HG02943 (cell line): ENCODE measurements around the gene PADI4.
"Not testable (repeated sequence)": the region's sequence is repeated elsewhere in the genome, so short reads cannot be mapped to it uniquely, and the experiment has no call there.

Source experiments
- ATAC-seq: cut with Tn5 transposase; IDR thresholded peaks from one replicate; pipeline ENCODE4 v1.9.1; 2021; ENCODE audit warnings: mild to moderate bottlenecking, low read depth, moderate library complexity; ENCODE audit not compliant: unreplicated experiment

PADI4 gene

DNA sequence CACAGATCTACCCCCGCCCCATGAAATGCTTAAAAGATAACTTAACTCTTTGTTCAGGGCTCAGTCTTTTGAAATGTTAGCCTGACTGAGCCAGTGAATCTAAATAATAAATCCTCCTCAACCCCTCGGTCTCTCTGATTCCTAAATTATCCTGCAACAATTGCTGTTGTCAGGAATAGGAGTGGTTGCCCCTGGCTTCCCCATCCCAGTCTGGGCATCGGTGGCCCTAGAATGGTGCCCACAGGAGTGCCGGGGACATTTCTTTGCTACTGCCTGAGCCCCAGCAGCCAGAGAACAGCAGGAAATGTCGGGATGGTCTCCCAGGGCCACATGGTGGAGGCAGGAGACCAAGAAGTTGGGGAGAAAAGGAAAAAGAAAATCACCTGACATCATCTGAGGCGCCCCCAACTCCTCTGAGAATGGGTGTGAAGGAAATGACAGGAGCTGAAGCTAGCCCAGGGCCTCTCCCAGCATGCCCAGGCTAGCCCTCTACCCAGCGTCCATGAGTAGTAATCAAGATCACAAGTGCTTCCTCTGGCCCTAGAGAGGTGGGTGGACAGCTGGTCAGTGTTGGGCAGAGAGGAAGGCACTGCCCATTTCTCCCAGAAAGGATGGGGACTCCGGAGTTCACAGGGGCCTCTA, 1.6 kb downstream of the PADI4 start:
- ATAC-seq: no peak

- no peak for ATAC-seq
Observed at GRCh38 chr1:17310068-17310640, 2.2 kb downstream of the PADI4 start.

DNA sequence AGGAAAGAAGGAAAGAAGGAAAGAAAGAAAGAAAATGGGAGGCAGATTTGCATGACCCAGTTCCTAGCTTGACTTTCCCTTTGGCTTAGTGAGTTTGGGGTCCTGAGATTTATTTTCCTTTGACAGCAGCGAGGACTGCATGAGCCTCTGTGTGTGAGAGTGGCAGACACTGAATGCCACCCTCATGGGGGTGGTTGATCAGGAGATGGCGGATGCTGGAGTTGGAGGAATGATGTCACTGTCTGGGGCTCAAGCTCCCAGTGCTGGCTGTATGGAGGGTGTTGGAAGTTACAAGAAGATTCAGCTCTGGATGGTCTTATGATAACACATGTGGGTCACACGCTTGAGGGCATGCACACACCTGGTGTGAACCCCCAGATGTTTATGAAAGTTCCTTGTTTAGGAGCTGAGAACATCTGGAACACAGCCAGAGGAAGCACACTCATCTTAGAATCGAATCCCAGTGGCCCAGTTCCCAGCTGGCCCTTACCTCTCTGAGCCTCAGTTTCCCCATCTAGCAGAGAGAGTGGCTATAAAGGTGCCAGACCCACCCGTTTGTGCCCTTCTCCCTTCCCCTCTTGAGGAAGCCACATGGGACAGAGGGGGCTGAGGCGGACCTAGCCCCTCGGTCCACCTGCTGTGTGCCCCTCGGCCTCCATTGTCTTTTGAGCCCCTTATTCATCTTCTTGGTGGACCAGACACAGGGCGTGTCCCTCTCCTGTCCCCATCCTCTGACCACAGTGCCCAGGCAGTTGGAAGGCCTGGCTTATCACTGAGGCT, 5.7 kb downstream of the PADI4 start:
- ATAC-seq: no peak

DNA sequence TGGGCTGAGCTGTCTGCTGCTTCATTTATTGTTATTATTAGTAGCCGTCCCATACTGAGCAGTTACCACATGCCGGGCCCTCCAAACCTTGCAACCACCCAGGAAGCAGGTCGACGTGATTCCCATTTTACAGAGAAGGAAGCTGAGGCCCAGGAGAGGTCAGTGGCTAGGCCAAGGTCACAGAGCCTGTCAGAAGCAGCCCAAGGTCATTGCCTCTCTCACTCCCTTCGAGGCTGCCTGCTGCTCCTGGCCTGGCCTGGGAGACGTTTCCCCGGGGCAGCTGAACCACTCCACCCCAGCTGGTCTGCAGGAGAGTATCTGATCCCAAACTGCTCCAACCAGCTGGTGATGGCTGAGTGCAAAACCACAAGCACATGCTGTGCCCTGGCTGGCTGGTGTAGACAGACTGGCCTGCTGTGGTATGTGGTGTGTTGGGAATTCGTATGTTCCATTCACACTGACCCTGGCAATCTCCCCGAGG, 6.5 kb downstream of the PADI4 start:
- no peak for ATAC-seq

DNA sequence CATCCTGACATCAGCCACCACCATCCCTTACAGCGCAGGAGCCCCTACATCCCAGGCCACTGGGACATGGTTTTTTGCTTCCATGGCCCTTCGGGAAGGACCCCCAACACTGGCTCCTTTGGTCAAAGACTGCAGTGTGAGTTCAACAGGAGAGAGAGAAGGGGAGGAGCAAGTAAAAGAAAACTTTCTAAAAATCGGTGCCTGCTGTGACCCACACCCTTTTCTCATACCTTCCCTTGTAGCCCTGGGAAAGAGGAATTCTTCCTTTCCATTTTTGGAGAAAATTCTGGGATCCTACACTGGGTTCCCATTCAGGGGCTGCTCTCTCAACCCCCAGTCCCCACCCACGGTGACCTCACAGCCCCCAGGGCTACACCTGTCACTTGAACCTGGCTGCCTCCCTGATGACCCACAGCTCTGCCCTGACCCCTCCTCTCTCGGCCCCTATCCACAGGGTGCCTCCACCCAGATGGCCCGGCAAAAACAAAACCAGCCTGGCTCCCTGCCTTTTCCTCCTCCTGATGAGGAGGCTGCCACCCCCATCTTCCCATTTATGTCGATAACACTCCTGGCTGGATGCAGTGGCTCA, 7.6 kb downstream of the PADI4 start:
- no peak for ATAC-seq

- ATAC-seq: no peak
Observed at GRCh38 chr1:17316704-17317103, 8.7 kb downstream of the PADI4 start.

DNA sequence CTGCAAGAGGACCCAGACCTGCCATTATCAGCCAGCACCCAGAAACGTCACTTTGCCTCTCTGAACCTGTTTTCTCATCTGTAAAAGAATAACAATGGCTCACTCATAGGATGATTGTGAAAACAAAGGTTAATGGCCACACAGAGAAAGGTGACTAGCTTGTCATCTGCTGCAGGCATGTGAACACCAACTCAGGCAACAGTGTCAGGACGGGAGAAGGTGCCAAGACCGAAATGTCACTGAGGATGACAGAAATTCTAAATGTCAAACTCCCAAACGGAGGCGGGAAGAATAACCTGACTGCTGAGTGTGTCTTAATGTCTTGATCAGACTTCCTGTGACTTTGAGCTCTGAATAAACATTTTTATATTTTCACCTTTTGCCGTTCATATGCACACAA, 10.3 kb downstream of the PADI4 start:
- no peak for ATAC-seq

- no peak for ATAC-seq
Observed at GRCh38 chr1:17319561-17320350, 11.8 kb downstream of the PADI4 start.

GRCh38 chr1:17321857-17322390, 13.9 kb downstream of the PADI4 start:
- not testable (repeated sequence) for ATAC-seq

DNA sequence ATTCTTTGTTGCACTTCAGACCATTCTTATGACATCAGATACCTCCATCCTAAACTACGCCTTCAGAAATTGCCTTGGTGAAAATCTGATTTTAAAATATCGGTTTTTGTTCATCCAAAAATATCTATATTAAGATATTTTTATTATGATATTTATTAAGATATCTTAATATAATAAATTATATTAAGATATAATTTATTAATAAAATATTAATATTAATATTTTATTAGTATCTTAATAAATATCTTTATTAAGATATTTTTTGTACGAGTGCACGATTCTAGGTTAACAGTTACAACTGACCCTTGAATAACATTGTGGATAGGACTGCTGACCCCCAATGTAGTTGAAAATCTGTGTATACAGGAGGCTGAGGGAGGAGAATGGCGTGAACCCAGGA, 20.9 kb downstream of the PADI4 start:
- no peak for ATAC-seq

DNA sequence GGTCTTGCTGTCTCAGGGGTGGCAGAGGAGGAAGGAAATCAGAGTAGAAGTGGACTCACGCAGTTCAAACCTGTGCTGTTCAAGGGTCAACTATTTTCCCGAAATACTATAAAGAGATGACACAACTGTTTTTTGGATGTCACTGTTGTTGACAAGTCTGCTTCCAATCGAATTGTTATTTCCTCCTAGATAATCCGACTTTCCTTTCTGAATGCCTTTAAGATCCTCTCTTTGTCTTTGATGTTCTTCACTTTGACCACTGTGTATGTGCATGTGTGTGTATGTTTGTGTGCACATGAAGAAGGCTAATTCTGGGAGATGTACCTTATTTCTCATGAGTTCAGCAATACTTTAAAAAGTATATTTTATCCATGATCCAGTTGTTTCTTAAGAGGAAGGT, 21.6 kb downstream of the PADI4 start:
- no peak for ATAC-seq

- no peak for ATAC-seq
Observed at GRCh38 chr1:17330856-17331255, 22.9 kb downstream of the PADI4 start.

GRCh38 chr1:17333081-17333480, 25.1 kb downstream of the PADI4 start:
- no peak for ATAC-seq

- no peak for ATAC-seq
Observed at GRCh38 chr1:17335821-17336710, 28.1 kb downstream of the PADI4 start.

DNA sequence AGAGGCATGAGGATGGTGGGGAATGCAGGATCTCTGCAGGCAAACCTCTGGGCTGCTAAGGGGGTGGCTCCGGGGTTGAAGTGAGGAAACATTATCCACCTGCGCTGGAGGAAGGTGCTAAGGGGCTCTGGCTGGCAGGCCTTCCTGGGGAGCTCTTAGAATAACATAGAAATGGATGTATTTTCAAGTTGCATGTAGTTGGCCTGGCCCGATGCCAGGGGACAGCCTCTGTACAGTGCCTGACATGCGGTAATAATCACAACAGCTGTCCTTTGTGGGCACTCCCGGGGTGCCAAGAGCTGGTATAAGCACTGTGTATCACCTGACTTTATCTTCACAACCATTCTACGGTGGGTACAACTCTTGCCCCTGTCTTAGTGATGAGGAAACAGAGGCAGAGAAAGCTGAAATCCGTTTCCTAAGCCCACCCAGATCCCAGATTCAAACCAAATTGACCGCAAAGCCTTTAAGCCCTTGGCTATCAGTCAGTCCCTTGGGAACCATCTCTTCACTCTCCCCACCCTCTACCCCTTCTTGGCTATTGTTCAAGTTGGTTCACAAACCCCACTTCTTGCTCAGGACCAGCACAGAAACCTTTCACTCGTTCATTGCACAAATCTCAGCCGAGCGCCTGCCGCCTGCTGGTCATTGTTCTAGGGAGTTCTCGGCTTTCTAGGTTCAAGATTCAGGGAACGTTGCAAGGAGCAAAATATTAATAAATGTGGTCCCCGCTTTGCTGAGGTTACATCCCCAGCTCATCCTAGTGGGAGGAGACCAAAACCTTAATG, 30.9 kb downstream of the PADI4 start:
- ATAC-seq: no peak

DNA sequence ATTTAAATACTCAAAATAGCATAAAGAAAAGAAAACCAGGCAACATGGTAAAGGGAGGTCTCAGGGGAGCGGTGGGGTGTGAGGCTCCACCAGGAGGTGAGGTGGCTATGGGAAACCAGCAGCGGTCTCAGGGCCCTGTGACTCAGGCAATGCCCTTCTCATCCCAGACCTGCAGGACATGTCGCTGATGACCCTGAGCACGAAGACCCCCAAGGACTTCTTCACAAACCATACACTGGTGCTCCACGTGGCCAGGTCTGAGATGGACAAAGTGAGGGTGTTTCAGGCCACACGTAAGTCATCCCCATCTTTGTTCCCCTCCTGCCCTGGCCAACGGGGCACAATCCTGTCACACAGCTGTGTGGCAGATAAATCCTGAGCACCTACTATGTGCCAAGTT, 31.5 kb downstream of the PADI4 start:
- ATAC-seq: no peak

DNA sequence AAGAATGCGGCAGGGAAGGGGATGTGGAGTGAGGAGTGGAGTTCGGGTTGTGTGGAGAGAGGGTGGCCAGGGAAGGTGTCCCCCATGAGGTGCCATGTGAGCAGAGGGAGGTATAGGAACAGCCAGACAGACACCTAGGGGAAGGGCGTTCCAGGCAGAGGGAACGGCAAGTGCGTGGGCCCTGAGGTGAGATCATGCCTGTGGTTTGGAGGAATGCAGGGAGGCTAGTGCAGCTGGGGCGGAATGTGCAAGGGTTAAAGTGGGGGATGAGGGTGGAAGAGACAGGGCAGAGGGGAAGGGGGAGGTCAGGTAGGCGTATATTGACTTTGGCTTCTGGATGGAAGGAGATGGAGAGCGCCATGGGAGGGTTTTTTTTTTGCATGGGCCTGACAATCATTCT, 32.4 kb downstream of the PADI4 start:
- ATAC-seq: no peak

DNA sequence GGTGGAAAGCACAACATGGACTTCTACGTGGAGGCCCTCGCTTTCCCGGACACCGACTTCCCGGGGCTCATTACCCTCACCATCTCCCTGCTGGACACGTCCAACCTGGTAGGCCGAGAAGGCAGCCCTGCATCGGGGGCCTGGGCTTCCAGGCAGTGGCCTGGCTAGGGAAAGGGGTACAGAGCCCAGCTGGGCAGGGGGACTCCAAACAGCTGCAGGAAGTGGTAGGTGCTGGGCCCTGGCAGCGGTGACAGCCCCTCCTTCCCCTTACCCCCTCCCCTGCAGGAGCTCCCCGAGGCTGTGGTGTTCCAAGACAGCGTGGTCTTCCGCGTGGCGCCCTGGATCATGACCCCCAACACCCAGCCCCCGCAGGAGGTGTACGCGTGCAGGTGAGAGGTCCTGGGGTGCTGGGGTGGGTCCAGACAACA, 34.0 kb downstream of the PADI4 start:
- ATAC-seq: no peak

- not testable (repeated sequence) for ATAC-seq
Observed at GRCh38 chr1:17345506-17345905, 37.5 kb downstream of the PADI4 start.
